Ecto neural progenitor cell (in vitro differentiated cells): ENCODE data around the gene POLN.

Experiments
- DNase-seq: peaks from one replicate; pipeline ENCODE4 v3.0.0-alpha.2; 2018; ENCODE audit warnings: low spot score

POLN gene

GRCh38 chr4:2263926-2264321, 22.0 kb upstream of the POLN start:
- DNase-seq, result no peak

GRCh38 chr4:2262944-2263250, 21.0 kb upstream of the POLN start:
- no peak for DNase-seq

DNA sequence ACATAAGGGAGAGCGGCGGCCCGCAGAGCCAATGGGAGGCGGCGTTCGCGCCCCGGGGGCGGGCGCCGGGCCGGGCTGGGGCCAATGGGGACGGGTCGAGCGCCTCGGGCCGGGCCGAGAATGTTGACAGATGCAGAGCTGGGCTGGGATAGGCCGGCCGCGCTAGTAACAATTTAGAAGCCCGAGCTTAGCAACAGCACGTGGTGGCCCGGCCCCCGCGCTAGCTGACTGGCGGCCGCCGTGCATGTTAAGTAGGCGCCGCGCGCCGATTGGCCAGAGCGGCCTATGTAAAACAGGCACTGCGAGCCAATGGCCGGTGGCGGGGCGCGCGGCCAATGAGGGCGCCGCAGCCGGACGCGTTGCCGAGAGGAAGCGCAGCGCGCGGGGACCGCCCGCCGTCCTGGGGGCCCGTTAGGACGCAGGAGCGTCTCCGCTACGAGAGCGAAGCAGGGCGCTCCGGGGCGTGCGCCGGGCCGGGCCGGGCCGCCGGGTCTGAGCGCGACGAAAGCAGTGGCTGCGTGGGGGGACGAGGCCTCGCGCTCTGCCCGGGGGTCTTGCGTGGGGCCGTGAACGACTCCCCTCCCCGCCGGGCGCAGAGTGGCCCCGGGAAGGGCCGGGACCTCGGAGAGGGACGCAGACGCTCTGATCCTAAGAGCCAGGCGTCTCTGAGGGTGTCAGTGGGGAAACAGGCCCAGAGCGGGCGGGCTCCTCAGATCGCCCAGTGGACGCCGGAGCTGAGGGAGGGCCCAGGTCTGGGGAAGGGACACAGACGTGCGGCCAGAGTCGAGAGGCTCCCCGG, 20.4 kb upstream of the POLN start:
- DNase-seq, result peak; percentile 99

DNA sequence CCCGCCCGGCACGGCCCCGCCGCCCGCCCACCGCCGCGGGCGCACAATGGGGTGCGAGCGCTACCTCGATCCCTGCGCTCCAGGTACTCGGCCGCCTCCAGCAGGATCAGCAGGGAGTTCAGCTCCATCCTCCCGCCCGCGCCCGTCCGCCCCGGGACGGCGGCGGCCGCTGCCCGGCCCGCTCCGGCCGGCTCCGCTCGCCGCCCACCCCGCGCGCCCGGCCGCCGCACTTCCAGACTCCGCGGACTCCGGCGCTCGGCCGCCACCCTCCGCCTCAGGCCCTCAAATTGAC, 19.9 kb upstream of the POLN start, which contains the start of gene MXD4:
TSS of gene MXD4 (minus strand) at position 257 of the 292 bp plus-strand sequence. CDS start at position 128, 129 bp downstream.
- DNase-seq, result no peak

- DNase-seq, result peak; percentile 73
These were observed 19.4 kb upstream of the POLN start for GRCh38 chr4:2261110-2261852.

GRCh38 chr4:2260344-2261109, 18.6 kb upstream of the POLN start:
- DNase-seq, result peak; percentile 45

GRCh38 chr4:2259541-2260343, 17.8 kb upstream of the POLN start:
- peak; percentile 49 for DNase-seq

GRCh38 chr4:2259036-2259540, 17.2 kb upstream of the POLN start:
- DNase-seq, result no peak

DNA sequence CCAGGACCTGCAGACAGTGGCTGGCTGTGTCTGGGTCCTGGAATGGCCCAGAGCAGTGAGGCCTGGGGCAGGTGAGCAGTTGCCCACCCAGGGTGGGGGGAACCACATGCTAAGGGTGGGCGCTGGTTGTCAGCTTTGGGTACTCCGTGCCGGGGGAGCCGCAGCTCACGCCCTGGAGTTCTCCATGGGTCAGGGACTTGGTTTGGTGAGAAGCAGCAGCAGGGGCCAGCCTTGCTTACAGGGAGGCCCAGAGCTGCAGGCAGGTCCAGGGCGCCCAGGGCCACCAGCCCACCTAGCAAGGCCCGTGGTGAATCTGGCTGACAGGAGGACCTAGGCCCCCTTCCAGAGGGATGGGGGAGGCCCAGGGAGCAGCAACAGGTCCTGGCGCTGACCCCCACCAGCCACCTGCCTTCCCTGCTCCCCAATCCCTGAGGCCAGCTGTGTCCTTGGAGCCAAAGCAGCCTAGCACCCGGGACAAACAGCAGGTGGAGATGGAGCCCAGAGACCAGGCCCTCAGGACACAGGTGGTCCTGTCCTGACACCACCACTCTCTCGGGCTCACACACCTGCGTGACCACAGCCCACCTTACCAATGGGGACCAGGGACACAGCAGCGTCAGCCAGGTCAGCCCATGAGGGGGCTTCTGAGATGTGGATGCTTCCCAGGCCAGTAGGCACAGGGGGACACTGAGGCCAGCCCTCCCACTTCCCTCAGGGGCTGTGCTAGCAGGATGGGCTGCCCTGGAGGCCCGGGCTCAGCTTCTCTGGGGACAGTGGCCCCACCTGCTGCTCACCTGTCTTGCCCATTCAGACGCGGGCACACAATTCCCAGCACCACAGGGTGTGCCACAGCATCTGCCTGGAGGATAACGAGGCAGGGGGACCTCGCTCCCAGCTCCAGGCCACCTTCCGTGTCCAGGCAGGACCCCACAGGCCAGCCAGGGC, 16.4 kb upstream of the POLN start:
- no peak for DNase-seq

DNA sequence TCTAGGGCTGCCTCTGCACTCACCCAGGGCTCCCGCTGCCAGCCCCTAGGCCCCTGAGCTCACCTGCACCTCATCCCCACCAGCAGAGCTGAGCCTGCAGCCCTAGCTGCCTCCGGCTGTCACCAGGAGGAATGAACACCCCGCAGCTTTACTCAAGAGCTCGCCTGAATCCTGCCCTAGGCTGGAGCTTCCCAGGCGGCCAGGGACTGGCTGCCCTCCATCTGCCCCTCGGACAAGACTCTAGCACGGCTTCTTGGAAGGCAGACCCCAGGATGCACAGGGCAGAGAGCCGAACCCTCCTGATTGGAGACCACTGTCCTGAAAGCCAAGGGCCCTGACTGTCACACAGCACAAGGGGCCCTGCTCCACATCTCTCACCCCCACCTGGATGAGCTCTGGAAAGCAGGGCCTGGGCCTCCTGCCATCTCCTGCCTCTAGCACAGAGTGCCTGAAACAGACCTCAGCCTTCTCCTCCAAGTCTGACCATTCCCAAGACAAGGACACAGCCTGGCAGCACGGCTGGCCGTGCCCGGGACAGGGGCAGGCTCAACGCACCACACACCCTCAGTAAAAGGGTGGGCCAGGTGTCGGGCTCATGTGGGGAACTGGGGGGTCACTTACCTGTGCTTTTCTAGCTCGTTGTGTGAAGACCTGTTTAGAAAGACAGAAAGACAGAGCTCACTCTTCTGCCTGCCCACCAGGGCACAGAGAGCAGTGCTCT, 15.6 kb upstream of the POLN start:
- DNase-seq, result no peak

DNA sequence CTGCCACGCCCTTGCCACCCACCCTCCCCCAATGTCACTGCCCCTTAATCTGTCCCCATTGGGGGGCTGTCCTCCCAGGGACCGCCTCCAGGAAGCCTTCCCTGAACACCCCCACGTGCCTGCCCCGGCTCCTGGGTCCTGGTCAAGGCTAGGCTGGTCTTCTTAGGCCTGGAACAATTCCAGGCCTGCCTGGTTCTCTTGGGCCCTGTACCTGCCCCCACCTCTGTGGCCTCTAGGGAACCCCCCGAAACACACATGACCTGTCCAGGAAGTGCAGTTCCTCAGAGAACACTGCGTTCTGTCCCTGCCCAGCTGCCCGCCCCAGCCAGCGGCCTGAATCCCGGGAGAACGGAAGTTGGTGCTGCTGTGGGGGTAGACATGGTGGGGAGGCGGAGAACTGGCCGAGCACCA, 14.9 kb upstream of the POLN start:
- DNase-seq, result no peak

DNA sequence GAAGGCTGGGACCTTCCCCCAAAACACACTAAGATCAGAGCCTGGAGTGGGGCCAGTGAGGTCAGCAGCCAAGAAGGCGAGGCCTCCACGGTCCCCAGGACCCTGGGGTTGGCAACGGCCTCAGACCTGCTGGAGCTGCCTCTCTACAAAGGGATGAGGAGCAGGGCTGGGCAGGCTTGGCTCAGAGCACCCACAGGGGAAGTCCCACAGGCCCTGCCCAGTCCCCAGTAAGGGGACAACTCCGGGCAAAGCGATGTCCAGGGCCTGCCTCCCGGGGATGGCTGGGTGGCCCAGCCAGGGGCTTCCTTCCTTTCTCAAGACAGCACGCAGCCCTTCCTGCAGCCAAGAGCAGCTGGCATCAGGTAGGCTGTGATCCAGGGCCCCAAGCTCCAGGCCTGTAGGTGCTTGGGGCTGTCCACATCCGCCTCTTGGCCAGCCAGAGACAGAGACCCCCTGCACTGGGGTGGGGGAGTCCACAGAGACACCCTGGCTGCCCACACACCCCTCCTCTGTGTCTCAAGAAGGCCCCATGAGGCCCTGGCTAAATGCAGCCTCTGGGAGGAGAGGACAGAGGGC, 14.3 kb upstream of the POLN start:
- no peak for DNase-seq

DNA sequence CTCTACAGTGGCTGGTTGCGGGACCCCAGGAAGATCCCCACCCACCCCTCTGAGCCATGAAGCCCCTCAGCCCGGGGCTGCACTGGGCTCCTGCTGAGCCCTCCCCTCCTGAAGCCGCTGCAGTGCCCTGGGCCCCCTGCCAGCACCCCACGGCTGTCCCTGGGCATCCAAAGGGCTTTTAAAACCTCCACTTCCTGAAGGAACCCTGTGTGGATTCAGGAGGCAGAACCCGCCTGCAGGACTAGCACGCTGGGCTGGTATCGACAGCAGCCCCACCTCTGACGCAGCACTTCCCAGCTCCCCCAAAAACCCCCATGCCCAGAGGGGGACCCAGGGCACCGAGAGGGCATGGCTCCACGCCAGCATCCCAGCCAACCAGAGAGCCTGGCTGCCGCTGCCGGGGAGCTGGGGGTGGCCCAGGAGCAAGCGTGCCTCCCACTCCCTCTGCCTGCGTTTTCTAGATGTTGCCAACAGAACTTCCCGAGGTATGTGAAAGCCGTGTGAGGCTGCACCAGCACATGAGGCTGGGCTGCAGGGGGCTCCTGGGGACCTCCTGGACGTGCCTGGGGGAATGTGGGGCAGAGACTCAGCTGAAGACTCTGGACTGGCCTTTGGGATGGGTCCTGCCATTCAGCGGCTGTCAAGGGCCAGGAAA, 13.7 kb upstream of the POLN start:
- no peak for DNase-seq

GRCh38 chr4:2254665-2255500, 13.0 kb upstream of the POLN start:
- no peak for DNase-seq

DNA sequence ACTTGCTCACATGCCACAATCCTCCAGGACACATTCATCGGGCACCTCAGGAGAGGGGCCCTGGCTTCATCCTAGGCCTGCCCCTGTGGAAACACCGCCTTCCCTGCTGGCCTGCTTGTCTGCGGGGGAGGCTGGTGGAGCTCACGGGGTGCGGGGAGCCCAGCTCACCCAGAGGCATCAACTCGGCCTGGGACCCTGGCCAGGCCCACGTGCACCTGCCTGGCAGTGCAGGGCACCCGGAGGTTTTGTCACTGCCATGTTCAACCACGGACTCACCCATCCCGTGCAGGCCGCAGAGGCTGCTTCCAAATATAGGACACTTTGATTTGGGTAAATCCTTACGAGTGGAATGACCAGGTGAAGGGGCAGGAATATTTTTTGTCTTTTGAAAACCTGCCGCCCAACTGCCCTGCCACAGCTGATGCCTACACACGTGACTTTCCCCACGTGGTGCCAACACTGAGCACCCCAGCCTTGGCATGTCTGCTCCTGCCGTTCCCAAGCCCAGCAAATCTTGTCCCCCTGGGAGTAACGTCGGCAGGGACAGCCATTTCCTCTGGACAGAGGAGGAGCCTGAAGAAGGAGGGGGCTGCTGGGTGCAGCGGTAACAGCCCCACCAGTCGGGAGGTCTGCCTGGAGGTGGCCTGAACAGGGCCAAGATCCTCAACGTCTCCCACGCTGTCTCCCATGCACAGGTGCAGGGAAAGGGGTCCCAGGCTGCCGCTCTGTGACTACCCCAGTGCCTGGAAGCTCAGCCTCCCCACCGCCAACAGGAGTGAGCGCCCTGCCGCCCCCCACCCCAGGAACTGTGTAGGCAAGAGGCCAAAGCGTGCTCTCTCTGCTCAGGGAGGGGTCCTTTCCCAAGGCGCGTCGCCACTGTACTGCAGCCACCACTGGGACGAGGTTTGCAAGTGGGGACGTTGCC, 11.5 kb upstream of the POLN start:
- DNase-seq, result no peak

GRCh38 chr4:2252530-2253091, 10.7 kb upstream of the POLN start:
- DNase-seq, result no peak
